GM19438 (cell line): ENCODE data around the gene CXCR1.
"Not testable (repeated sequence)": the region's sequence is repeated elsewhere in the genome, so short reads cannot be mapped to it uniquely, and the experiment has no call there.

ENCODE experiments used
- ATAC-seq: cut with Tn5 transposase; IDR thresholded peaks from one replicate; pipeline ENCODE4 v1.9.1; 2021; ENCODE audit warnings: low read depth; ENCODE audit not compliant: unreplicated experiment

The CXCR1 gene

DNA sequence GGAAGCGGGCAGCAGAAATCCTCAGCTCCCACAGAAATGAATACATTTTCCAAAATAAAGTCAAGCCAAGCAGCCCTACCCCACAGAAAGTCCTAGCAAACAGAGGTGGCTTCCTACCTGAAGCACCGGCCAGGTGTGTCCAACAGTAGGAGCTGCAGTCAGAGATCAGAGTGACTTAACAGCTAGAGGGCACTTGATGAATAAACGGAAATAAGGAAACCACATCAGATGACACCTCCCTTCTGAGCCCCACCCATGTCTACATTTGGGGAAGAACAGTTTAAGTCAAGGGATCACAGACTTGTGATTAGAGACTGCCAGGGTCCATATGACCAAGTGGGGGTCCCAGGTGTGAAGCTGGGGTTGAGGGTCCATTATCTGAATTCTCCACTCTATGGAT lies at the start of gene CXCR1:
CXCR1 (minus strand) TSS at position 172 of the 400 bp plus-strand sequence. CDS start 1,751 bp downstream, outside the sequence.
- no peak for ATAC-seq

DNA sequence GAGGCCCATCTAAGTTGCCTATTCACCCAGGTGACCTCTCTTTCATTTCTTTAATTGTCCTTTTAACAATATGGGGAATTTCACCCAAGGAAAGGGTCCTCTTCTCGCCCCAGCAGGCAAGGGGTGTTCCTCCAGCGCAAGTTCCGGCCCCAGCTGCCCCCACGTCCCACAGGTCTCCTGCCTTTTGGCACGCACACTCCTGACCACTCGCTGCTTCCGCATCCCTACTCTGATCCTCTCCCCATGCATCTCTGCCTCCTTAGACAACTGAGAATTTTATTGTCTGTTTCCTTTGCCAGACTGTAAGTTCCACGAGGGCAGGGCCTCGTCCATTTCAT lies 49.5 kb upstream of the CXCR1 start:
- no peak for ATAC-seq

DNA sequence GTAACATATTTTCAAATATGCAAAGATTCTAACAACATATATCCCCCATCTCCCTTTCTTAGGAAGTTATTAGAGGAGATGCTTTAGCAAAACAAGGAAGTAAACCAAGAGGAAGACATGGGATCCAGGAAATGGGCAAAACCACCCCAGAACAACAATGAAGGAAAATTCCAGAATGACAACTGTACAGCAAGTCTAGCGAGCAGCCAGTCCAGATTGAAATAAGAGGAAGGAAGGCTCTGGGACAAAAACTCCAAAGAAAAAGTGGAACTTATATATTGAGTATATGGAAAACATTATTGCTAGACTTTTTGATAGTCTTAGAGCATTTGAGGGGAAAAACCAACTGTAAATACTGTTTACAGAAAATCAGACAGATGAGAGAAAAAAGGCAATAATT lies 47.4 kb upstream of the CXCR1 start:
- ATAC-seq: no peak

DNA sequence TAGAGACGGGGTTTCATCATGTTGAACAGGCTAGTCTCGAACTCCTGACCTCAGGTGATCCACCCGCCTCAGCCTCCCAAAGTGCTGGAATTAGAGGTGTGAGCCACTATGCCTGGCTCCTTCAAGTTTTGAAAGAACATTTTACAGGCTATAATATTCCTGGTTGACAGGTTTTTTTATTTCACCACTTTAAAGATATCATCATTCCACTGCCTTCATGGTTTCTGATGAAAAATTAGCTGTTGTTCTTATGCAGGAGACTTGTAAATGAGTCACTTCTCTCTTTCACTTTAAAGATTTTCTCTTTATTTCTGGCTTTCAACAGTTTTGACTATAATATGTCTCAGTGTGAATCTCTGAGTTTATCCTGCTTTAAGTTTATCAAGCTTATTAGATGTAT lies 42.3 kb upstream of the CXCR1 start:
- ATAC-seq: no peak

DNA sequence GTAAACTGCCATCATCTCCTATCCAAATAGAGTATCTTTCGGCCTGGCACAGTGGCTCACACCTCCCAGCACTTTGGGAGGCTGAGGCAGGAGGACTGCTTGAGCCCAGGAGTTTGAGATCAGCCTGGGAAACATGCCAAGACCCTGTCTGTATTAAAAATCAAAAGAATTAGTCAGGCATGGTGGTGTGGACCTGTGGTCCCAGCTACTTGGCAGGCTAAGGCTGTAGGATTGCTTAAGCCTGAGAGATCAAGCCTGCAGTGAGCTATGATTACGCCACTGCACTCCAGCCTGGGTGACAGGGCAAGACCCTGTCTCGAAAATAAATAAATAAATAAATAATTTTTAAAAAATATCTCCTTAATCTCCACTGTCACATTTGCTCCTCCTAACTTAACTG lies 35.5 kb upstream of the CXCR1 start:
- ATAC-seq: no peak

DNA sequence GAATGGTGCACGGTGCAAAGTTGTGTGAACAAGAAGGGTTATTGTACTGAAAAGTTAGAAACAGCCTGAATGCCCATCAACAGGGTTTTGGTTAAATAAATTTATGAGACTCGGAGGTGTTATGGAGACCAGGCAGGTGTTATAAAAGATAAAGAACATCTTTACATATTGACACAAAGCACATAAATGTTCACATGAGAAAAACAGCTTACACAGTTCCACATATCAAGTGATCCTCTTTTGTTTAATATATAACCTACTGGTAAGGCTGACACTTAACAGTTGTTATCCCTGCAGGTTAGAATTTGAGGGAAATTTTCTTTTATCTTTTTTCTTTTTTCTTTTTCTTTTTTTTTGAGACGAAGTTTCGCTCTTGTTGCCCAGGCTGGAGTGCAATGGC lies 30.2 kb upstream of the CXCR1 start:
- ATAC-seq: no peak

DNA sequence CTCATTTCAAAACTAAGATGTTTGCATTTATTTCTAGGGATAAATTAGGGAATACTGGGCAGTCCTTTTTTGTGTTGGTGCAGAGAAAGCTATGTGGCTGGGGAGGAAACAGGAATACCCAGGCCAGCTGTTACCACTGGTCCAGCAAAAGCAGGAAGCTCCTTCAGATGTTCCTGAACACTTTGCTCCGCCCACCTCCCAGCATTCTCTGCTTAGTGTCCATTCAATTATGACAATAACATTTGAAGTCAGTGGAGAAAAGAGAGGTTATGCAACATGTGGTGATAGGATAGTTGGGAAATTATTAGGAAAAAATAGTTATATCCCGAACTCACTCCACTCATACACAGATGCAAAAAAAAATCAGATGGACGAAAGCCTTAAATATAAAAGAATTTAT lies 28.1 kb upstream of the CXCR1 start:
- ATAC-seq: no peak

DNA sequence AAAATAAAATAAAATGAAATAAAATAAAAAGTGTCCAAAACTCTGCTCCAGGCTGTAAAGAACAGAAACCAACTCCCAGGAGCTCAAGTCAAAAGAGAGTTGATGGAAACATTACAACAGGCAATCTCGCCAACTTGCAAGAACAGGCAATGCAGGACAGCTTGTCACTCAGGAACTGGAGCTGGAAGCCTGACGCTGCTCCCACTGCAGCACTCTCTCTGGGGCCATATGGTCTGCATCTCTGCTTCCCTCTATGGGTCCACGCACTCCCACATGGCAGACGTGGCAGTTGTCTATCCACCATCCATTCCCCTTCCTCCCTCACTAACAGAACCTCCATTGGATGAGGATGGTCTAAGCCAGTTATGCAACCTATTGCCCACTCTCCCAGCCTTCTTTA lies 26.9 kb upstream of the CXCR1 start:
- no peak for ATAC-seq

DNA sequence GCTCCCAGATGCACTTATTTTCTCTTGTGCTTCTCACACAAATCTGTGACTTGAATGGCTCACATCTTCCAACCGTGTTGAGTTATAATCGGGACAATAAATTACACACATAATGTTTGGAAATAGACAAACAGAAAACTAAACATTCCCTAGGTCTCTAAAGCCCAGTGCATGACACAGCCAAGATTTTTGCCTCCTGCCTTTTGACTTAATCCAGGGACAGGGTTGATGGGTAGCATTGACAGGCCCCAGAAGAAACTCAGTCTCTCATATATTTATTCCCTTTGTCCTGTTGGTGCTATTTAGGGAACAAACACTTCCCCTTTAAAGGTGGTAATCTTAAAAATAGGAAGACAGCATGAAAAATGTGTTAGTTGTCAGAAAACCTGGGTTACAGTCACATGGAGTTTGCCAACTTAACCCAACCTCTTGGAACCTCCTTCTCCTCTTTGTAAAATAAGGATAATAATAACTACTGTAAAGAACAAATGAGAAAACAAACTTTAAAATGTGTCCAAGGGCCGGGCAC lies 26.2 kb upstream of the CXCR1 start:
- no peak for ATAC-seq

DNA sequence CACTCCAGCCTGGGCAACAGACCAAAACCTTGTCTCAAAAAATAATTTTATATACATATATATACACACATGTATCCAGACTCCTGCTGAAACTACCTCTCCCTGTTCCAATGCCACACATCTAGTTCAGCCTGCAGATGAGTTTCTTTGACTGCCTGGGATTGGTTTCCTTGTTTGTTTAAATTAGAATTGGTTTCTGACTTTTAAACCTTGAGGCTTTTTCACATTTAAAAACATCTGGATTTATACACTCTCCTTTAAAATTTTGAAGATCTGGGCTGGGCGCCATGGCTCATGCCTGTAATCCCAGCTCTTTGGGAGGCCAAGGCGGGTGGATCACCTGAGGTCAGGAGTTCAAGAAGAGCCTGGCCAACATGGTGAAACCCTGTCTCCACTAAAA lies 21.8 kb upstream of the CXCR1 start:
- no peak for ATAC-seq

DNA sequence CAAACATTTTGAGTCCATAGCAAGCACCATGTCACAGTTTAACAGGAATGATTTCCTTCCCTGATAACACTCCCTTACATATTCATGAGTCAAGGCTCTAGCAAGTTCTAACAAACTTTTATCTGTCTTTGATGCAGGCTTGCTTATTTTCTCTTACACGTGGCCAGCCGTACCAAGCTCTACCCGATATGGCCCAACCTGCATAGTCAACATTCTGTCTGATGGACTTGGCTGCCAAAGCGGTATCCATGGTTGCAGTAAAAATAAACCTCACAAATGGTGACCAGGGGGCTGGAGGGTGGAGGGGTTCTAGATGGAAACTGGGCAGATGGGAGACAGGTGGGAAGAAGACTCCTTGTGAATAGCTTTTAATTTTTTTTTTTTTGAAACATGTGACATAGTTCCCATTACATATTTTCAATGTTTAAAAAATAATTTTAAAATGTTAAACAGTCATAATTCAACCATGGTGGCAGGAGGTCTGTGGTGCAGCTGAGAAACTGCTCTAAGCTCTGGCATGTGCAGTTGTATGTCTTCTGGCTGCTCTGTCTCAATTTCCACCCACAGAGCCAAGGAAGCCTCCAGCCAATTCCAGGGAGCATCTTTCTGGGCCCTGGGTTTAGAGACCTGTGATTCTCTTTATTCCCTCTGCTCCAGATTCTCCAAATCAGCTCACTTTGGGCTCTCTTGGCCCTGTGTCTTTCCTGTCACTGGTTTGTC lies 20.7 kb upstream of the CXCR1 start:
- ATAC-seq: no peak

DNA sequence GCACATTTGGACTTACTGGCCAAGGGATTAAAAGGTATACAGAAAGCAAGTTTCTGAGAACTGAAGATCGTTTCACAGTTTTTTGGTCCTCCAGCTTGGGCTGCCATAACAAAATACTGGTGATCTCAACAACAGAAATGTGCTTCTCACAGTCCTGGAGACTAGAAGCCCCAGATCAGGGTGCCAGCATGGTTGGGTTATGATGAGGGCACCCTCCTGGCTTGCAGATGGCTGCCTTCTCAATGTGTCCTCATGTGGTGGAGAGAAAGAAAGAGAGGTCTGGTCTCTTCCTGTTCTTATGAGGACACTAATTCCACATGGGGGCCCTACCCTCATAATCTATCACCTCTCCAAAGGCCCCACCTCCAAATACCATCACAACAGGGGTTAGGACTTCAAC lies 20.1 kb upstream of the CXCR1 start:
- ATAC-seq: no peak

DNA sequence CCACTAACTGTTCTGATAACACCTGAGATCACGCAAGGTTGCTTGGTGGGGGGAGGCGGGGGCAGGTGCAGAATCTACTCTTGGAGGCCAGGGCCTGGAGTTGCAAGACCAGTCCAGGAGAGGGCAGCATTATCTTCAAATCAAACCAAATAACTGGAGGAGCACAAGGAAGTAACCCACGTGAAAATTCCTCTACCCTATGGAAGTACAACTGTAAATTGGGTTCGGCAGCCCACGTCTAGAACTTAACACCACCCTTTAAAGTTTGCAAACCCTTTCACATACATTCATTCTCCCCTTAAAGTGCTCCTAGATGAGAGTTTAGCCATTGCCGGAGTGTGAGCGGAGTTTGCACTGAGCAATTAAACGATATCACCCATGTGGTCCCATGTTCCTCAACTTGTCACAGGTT lies 19.6 kb upstream of the CXCR1 start:
- no peak for ATAC-seq

DNA sequence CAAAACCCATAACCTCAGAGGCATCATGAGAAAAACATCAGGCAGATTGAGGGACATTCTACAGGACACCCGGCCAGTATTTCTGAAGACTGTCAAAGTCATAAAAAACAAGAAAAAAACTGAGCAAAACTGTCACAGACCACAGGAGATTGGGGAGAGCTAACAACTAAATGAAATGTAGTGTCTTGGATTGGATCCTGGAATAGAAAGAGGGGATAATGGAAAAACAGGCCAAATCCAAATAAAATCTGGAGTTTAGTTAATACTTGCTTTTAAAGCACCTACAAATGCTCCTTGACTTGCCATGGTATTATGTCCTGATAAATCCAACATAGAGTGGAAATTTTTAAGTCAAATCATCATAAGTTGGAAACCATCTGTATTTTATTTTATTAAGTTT lies 17.6 kb upstream of the CXCR1 start:
- no peak for ATAC-seq

DNA sequence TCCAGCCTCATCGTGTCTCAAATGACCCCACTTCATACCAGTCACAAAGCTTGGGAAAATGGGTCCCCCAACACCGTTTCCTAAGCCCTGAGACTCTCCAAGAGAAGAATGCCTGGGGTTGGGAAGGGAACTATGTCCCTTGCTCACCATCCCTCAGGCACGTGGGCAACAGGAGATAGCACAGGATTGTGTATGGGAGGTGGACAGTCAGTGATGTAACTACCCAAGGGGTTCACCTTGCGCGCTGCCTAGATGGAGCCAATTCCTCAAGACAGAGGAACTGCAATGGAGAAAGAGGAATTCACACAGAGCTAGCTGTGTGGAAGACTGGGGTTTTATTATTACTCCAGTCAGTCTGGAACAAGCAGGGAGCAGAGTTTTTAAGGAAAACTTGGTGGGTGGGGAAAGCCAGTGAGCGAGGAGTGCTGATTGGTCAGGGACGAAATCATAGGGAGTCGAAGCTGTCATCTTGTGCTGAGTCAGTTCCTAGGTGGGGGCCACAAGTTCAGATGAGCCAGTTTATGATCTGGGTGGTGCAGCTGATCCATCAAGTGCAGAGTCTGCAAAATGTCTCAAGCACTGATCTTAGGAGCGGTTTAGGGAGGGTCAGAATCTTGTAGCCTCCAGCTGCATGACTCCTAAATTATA lies 13.8 kb upstream of the CXCR1 start:
- no peak for ATAC-seq

DNA sequence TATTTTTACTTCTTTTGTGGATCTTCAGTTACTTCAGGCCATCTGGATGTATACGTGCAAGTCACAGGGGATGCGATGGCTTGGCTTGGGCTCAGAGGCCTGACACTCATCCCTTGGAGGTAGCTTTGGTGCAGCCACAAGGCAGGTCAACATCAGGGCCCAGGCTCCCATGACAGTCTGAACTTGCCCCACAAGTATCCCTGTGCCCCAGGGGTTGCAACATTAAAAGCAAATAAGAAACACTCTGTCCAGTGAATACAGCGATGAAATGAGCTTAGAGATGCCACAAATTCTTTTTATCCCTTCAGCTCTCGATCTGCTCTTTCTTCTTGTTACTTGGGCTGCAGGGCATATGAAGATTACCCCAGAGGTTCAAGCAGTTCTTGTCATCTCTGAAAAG lies 13.0 kb upstream of the CXCR1 start:
- ATAC-seq: no peak

DNA sequence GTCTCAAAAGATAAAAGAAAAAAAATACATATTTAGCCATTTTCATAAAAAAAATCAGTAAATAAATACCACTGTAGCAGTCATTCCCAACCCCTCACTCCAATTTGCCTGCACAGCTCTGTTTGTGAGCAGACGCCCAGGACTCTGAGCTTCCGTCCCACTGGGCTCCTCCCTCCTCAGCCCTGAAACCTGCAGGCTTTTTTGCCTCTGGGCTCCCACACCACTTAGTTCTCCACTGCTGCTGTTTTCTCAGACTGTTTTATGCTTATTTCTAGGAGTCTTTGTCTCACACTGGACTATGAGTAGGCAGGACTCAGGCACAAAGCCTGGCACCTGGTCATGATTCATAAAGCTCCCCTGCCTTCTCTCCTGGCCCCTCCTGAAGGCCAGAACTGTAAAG lies 6.1 kb upstream of the CXCR1 start:
- ATAC-seq: no peak

DNA sequence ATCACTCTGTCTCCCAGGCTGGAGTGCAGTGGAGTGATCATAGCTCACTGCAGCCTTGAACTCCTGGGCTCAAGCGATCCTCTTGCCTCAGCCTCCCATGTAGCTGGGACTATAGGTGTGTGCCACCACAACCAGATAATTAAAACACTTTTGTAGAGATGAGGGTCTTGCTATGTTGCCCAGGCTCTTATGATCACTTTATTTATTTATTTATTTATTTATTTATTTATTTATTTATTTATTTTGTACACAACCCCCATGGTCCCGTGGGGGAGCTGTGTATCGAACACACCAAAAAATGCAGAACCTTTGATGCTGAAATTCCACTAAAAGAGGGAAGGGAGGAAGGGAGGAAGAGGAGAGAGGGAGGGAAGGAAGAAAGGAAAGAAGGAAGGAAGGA lies 5.0 kb upstream of the CXCR1 start:
- ATAC-seq: not testable (repeated sequence)

DNA sequence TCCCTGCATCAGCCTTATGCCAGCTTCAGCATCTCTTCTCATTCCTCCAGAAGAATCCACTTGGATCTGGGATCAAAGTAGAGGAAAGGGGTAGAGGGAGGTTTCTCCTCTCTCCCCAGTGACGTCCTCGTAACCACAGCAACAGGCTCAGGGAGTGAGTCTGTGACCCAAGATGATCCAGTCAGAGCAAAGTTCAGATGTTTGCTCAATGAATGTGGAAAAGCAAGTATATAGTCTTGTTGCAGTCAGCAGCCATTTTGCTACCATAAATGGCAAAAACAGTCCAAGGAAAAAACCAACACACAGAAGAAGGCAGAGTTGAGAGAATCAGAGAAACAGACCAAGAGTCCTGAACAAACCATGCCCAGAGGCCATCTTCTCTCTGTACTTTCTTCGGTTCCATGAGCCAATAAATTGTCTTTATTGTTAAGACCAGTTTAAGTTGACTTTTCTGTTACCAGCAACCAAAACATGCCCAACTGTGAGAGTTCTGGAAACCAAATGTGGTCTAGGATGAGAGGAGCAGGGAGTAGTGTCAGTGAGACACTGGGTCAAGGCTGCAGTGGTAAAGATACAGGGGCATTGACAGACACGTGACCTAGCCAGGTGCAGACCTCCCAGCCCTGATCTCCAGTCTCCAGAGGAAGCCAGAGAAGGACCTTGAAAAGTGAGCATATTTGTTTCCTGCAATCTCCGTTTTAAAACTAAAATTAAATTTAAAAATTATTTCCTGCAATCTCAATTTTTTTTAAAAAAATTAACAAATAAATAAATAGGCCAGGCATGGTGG lies 3.2 kb upstream of the CXCR1 start:
- no peak for ATAC-seq

DNA sequence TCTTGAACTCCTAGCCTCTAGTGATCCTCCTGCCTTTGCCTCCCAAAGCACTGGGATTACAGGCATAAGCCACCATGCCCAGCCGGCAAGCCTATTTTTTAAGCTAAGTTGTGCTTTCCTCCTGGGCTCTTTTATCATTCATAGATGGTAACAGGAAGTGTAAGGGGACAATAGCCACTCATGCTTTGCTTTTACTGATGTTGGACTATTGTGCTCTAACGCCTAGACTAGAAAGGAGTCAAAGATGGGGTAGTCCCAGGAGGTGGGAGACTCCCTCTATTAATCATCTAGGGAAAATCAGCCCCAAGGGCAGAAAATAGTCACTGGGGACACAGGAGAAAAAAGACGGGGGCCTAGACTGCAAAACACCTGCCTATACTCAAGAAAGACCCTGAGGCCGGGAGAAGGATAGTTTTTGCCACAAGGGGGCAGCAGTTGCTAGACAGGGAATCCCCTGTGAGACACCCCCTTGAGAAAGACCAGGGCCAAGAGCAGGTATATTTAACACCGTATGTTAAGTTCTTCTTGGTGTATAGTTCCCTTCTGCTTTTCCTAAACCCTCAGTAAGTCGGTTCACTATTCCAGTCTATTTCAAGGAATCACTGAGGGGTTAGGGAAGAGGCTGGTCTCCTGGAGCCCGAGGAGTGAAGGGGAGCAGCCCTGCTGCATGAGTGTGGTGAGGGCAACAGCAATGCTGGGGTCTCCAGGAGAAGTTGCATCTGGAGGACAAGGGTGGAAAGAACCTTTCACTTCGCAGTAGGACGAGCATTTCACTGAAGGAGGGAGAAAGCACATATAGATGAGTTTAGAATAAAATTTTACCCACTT lies 2.1 kb upstream of the CXCR1 start:
- no peak for ATAC-seq

DNA sequence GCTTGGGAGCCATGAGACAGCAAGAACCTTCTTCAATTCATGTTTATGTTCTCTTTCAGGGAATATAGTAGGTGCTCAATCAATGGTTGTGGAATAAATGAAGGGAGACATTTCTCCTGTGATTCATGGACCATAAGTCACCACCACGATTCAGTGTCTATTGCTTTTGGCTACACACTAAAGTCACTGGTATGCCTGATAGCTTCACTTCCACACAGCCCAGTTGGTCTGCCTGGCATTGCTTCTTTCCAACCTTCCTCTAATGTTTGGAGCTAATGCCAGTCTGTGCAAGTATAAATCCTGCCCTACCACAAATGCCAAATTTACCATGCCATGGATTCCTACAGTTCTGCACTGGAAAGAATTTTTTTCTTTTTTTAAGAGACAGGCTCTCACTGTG lies 1.3 kb upstream of the CXCR1 start:
- no peak for ATAC-seq
